HG02852 (cell line): ENCODE measurements around the gene TGFB2.

ENCODE experiments used
- ATAC-seq: cut with Tn5 transposase; IDR thresholded peaks from one replicate; pipeline ENCODE4 v1.9.1; 2021; ENCODE audit warnings: mild to moderate bottlenecking, moderate library complexity; ENCODE audit not compliant: unreplicated experiment

TGFB2 gene

GRCh38 chr1:218330043-218330623, 15.0 kb upstream of the TGFB2 start:
- ATAC-seq = peak; percentile 69

GRCh38 chr1:218332416-218332815, 12.7 kb upstream of the TGFB2 start:
- no peak for ATAC-seq

- ATAC-seq = peak; percentile 85
These were observed 8.8 kb upstream of the TGFB2 start for GRCh38 chr1:218336328-218336727.

- peak; percentile 52 for ATAC-seq
These were observed 5.8 kb upstream of the TGFB2 start for GRCh38 chr1:218339267-218339831.

- ATAC-seq = no peak
These were observed 3.8 kb upstream of the TGFB2 start for GRCh38 chr1:218341325-218341724.

GRCh38 chr1:218342091-218342490, 3.0 kb upstream of the TGFB2 start:
- ATAC-seq = no peak

- peak; percentile 57 for ATAC-seq
These were observed 696 bp downstream of the TGFB2 start for GRCh38 chr1:218345673-218346390.

- ATAC-seq = no peak
These were observed 1.5 kb downstream of the TGFB2 start for GRCh38 chr1:218346391-218347204.

GRCh38 chr1:218347336-218347722, 2.2 kb downstream of the TGFB2 start:
- ATAC-seq = no peak

GRCh38 chr1:218347723-218348627, 2.8 kb downstream of the TGFB2 start:
- no peak for ATAC-seq

GRCh38 chr1:218348628-218349071, 3.5 kb downstream of the TGFB2 start:
- ATAC-seq = no peak

- no peak for ATAC-seq
These were observed 4.4 kb downstream of the TGFB2 start for GRCh38 chr1:218349348-218350034.

GRCh38 chr1:218350035-218350525, 4.9 kb downstream of the TGFB2 start:
- no peak for ATAC-seq

GRCh38 chr1:218350801-218351266, 5.7 kb downstream of the TGFB2 start:
- ATAC-seq = no peak

- ATAC-seq = peak; percentile 67
These were observed 6.4 kb downstream of the TGFB2 start for GRCh38 chr1:218351391-218352074.

GRCh38 chr1:218352075-218352438, 6.9 kb downstream of the TGFB2 start:
- ATAC-seq = no peak

GRCh38 chr1:218353656-218354055, 8.5 kb downstream of the TGFB2 start:
- no peak for ATAC-seq

- ATAC-seq = no peak
These were observed 10.1 kb downstream of the TGFB2 start for GRCh38 chr1:218355278-218355677.
